ENCODE measurements around the gene SCN3B.

Gene SCN3B

DNA sequence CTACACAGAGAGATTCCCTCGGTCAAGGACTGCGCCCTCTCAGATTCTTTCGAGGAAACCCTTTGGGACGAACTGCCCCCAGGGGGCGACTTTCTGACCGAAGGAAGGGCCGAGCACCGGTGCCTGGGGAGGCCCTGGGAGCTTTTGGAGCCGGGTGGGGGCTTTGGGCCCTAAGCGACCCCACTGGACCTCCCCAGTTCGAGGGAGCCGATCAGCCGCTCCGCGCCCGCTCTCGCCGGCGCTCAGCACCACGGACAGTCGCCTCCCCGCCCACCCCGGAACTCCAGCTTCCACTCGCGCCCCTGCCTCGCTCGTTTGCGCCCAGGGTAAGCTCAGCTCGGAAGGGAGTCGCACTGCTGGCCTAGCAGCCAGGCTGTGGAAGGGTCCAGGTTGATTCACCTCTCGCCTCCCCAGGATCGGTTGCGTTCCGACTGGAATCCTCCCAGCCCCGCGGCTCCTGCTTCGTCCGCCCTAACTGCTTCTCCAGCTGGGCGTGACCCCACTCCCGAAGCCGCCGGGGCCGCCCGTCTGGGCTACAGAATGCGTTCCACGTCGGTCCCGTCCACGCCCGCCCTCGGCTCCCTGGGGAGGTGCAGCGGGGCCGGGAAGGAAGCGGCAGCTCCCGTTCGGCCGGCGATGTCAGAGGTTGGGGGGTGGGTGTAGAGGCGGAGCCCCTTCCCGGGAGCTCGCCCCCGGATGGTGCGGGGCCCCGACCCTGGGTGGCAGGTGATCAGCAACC, 428 bp downstream of the SCN3B start:
- DNase-seq, result peak; percentile 64

DNA sequence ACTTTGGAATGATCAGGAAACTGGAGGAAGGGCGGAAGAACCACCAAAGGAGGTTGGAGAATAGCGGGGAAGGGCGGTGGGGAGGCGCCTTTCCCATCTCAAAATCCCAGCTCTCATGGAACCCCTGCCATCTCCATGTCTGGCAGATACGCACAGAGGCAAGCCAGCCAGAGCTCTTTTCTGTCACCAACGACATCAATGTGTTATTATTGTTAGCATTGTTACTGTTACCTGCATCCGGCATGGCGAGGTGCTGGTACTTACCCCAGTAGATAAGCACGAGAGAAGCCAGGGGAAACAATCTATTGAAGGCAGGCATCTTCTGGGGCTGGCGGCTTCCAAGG, 969 bp downstream of the SCN3B start:
- no peak for DNase-seq

DNA sequence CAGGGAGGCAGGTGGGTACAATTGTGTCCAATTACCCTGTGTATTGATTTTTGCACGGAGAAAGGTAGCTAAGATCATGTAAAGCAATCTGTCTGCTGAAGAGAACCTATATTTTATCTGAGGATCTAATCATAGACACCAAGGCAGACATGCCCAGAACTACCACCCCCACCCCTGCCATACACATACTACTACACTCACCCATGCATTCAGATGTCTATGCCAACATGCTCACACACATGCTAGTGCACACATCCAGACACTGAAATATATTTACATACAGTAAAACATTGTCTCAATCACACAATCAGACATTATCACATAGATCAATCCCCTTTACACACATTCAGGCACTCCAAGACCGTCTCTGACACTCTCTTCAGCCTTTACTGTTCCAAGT, 1.8 kb downstream of the SCN3B start:
- DNase-seq, result no peak

DNA sequence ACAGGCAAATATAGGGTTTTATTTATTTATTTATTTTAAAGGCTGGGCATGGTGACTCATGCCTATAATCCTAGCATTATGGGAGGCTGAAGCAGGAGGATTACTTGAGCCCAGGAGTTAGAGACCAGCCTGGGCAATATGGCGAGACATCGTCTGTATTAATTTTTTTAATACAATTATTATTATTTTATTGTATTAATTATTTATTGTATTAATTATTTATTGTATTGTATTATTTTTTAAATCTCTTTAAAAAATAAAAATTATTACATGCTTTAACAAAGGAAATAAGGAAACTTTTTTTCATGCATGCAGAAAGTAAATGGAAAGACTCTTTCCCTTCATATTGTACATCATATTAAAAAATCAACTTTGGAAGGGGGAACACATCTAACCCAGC, 3.5 kb downstream of the SCN3B start:
- no peak for DNase-seq

DNA sequence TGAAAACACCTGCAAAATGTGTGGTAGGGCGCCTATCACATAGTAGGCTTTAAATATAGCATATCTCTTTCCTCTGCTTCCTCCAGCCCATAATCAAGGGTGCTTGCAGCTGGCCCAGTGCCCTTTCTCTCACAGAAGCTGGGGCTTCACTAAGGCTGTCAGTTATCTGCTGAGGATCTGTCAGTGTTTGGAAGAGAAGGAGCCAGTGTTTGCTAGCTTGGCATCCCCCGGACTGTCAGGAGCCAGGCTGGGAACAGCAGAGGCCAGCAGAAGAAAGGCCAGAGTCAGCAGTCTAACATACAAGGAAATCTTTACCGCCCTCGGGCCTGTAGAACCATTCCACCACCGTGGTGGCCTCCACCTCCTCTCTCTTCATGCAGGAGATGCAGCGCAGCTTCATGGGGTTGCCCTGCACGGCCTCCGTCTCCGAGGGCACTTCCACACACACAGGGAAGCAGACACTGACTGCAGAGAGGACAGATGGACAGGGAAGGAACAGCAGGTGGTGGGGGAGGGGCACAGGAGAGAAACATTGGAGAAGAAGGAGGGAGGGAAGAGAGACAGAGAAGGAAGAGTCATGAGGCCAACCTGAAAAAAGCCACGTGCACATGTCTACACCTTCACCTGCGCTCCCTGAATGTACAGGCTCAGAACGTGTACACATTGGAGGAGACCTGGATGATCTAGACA, 9.0 kb downstream of the SCN3B start:
- no peak for DNase-seq

DNA sequence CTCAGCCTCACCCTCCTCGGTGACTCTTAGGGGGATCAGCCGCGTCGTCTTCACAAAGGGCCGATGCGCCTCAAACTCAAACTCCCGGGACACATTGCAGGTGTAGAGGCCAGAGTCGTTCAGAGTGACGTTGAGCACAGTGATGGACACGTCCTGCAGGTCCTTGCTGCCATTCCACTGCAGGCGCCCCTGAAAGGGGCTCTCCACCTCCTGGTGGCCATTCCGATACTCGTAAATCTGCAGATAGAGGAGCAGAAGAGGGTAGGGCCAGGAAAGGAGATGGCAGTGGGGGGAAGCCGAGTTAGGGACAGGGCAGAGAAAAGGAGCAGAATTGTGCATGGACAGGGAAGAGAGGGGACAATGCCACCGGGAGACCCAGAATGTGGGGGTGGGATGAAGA, 12.0 kb downstream of the SCN3B start:
- DNase-seq, result no peak

DNA sequence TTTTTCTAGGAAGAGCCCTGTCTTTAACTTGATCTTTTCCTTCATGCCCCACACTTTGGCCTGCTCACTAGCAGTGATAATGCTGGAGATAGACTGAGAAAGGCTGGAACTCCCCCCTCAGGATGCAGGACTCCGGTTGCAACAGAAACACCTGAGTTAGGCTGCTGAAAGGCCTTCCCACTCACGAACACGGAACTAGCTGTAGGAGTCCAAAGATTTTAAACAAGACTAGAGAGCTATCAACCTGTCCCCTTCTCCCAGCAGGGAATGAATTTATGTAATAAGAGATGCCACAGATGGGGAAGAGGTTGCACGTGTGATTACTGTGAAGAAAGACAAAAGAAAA, 13.0 kb downstream of the SCN3B start:
- no peak for DNase-seq

DNA sequence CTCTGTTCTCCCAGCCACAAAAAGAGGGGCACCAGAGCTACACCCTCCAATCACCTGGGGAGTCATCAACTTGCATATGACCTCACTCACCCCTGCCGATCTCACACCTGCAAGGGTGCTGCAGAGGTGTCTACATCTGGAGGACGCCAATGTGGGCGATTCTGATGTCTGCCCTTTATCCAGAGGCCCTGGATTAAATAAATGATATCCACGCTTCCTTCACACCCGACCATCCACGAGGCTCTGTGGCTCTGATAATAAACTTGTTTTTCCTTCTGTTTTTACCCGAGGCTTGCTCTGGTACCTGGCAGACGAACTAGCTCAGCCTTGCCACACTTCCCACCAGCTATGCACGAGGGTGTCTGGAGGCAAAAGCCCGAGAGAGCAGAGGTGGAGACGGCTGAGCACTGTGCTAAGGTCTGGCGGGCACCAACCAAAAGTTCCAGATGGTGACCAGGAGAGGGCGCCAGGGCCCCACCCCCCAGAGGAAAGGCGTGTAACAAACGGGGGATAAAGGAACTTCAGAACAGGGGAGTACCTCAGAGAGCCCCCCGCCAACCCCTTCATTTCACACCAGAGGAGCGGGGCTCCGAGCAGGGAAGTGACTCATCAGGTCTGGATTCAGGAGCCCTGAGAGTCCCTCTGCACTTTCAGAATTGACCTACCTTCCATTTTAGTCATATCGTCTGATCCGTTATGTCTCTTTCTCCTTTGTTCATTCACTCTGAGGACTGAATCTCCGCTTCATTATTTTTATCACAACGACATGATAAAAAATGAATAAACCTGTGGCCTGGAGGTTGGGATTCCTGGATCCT, 13.5 kb downstream of the SCN3B start:
- peak; percentile 81 for DNase-seq

DNA sequence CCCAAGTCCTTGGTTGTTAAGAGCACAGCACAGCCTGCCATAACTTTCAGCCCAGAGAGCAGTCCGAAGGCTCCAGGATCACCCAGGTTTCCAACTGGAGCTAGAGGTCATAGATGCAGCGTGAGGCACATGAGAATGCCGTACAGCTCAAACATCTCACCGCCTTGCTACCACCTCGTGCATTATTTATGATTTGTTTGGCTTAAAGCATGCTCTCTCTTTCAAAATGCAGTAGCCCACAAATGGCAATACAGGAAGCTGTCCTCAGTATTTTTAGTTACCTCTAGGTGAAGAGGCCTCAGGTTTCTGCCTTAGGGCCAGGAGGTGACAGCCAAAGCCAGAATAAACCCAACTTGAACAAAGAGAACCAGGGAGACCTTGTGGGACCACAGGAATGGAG, 14.4 kb downstream of the SCN3B start:
- no peak for DNase-seq

DNA sequence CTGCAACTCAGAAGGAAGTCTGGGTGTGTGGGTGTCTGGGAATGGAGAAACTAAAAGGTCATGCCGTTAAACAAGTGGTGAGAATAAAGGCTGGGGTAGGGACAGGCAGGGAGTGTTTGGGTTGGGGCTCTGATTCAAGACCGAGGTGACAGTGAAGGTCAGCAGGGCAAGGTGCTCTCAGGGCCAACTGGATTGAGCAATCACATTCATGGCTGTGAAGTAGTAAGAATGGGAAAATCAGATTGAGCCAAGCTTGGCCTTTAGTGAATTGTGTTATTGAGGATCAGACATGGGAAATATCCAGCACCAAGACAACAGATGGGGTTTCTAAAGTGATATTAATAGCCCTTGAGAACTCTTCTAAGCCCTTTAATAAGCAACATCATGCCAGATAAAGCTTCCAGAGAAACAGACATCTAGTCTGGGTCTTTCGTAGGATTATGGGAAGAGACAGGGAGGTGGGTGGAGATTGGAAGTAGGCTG, 24.3 kb downstream of the SCN3B start:
- DNase-seq, result no peak

DNA sequence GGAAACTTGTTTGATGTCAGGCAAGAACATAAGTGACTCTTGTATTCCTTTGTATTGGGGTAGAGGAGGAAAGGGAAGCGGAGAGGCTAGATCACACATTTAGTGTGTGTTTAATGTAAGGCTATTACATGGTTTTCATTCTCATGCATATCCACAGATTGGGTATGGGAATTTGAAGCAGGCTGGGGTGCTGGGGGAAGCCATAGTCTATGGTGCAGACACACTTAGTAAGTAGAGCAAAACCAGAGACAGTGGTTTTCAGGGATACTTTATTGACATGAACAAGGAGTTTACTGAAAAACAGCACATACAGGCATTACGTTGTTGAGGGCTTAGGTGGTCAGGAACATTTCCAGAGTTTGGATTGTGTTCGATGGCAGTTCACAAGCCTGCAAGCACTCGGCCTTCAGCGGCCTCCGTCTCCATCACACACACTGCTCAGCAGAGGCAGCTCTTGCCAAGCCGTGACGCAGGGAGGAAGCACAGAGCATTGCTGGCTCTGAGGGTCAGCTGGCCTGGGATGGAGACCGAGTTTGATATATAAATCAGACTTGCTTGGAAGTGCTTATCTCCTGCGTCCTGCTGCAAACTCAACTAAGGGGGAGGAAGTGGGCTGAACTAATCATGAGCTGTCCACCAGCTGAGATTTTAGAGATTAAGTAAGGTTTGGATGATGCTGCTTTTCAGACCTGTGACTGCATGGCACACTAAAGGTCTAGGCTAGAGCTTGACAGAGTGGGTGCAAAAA, 25.3 kb downstream of the SCN3B start:
- no peak for DNase-seq

DNA sequence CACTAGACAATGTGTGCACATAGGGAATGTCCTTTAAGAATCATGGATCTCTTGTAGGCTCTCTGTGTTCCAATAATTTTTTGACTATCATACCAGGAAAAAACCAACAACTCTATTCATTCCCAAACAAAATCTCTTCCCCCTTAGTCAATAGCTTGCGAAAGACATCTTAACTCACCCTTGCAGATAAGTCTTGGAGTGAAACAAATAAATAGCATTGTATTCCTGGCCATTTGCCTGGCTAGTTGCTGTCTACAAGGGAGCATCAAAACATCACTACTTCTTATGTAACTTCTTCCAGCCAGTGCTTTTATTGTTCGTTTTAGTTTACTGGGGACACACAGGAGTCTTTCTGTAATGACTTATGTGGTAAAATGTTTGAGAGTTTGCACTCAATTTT, 29.4 kb downstream of the SCN3B start:
- DNase-seq, result no peak

DNA sequence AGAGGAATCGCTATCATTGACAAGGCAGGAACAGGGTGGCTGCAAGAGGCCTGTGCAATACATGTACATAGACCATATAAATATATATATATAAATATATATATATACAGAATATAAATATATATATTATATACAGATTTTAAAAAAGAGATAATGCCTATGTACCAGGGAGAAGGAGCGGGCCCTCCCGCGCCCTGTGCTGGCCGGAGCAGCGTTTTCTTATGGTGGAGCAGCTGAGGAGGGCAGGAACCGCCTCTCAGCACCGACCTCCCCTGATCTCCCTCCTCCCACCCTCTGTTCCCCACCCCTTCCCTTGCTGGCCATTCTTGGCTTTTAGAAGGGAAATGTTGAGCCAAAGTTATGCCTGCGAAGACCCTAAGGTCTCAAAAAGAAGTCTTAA, 31.8 kb downstream of the SCN3B start:
- no peak for DNase-seq

DNA sequence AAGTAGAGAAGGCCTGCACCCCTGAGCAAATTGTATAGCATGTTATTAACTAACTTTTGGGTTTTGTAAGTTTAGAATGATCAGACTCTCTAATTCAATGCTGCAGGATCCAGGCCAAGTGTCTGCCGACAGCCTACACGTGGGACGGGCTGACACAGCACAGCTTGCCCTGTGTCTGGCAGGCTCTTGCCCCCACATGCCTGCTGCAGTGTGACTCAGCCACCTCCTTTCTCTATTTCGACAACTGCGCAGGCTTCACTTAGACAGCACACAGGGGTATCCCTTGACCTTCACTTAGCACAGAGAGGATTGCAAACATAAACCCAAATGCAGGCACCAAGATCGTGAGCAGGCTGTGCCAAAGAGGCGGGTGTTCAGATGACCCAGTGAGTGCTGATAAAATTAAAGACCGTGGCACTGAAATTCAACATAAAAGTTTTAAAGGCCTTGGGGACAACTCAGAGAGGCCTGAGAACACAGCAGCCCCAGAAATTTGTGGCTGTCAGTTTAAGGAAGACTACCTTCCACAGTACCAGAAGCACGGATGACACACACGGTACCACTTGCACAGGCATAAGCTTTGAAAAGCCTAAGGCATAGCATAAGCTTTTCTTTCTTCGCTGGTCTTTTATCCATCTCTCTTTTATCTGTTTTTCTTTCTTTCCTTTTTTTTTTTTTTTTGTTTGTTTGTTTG, 37.8 kb downstream of the SCN3B start:
- DNase-seq, result no peak

DNA sequence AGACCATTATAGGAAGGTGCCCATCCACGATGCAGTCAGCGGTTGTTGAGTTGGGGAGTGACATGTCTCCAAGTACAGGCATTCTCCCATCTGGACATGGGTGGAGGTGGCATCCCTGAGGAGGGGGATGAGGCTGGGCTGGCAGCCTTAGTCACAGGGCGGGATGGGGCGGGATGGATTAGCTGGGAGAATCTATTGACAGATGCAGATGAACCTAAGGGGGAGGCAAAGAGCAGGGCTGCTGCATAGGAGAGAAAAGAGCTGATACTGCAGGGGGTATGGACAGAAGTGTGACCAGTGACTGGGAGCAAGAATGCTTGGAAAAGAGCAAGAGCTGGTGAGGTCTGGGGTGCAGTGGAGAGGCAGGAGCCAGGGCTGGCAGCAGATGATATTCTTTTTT, 42.7 kb downstream of the SCN3B start:
- DNase-seq, result no peak

DNA sequence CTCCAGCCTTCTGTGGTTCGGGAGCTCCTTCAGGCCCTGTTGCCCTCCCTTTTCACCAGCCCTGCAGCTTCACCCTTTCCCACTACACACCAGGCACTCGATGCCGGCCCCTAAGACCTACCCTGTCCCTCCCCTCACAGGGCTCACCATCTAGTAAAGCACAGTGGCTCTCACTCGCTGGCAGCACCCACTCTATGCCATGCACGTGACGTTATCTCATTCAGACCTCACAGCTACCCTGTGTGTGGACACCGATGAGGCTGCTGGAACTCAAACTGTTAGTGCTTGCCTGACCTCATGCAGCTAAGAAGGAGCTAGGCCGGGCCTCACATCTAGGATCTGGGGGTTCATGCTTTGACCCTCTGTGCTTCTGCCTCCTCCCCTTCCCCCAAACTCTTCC, 45.5 kb downstream of the SCN3B start:
- DNase-seq, result no peak

DNA sequence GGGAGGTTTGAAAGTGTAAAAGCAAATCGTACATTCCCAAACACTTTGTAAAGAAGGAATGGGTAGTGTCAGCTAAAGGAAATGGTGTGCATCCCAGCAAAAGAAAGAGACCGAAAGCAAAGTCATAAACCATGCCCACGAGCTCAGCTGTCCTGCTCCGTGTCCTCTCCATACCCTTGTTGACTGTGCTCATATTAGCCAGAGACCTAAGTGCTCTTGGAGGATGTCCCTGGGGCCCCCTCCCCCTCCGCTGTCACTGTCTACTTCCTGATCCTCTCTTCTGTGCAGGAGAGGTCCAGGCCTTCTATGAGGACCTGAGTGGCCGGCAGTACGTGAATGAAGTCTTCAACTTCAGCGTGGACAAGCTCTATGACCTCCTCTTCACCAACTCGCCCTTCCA, 46.1 kb downstream of the SCN3B start:
- no peak for DNase-seq

DNA sequence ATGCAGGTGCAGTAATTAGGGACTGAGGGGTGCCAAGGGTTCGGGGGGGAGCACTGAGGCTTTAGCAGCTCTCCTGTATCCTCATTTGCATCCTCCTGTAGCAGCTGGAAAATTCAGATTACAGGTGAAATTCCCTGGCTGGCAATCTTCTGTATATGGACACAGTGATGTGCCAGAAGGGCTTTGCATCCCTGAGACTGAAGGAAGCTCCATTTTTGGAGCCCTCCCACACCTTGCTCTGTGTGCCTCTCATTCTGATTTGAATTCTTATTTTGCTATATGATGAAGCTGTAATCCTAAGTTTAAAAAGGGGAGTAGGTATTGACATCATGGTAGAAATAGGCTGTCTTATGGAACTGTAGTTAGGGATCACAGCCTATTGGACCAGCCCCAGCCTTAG, 46.6 kb downstream of the SCN3B start:
- DNase-seq, result no peak

DNA sequence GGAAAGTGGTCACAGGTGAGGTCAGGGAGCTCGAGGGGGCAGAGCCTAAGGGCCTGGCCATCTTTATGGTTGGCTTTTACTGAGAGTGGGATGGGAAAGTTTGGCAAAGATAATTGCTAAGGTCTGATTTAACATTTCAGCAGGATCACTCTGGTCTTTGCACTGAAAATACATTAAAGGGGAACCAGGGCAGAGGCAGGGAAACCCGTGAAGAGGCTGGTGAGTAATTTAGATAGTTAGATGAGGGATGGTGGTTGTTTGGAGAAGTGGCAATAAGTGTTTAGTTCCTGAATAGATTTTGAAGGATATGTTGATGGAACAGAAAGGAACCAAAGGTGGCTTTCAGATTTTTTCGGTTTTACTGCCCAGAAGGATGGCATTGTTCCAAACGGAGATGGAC, 50.8 kb downstream of the SCN3B start:
- no peak for DNase-seq

DNA sequence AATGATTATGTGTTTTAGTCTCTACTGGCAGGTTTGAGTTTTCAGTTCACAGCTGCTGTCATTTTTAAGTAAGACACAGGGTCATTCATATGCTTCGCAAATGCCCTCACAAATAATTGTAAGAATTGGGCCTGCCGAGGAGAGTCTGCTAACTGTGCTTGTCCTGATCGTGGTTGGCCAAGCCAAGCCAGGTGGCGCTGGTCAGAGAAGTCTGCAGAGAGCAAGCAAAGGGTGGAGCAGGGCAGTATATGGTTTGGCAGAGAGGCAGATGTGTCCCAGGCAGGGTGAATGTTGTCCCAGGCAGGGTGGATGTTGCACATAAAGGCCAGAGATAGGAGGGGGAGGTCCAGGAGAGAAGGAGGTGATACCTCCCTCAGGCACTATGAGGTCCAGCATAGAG, 52.7 kb downstream of the SCN3B start:
- DNase-seq, result no peak

DNA sequence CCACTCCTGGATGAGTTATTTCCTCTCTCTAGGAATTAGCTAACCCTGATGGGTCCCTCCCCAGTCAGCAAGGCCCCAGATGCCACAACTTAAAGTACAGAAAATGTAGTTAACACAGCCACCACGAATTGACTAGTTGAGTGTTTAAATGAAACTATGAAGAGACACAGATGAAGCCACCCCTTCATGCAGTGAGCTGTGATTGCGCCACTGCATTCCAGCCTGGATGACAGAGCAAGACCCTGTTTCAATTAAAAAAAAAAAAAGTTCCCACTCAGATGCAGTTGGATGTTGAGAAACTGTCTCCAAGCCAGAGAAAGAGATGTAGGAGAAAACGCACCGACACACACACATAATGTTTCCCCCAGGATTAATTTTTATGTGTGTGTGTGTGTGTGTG, 53.3 kb downstream of the SCN3B start:
- no peak for DNase-seq

DNA sequence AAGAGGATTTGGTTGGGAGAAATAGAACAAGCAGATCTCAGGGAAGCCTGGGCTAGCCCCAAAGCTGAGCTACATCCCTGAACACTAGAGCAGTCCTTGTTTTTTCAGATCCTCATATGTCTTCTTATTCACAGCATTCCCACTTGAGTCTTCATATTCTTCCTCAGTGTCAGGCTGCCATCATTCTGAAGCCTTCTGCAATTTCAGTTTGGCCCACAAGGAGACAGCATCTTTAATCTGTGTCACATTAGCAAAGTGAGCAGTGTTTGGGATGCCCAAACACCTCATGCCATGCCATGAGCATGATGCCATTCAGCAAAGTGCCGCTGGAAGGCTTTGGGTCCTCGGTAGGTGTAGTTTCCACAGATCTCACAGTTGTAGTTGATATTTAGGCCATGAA, 56.6 kb downstream of the SCN3B start:
- no peak for DNase-seq

DNA sequence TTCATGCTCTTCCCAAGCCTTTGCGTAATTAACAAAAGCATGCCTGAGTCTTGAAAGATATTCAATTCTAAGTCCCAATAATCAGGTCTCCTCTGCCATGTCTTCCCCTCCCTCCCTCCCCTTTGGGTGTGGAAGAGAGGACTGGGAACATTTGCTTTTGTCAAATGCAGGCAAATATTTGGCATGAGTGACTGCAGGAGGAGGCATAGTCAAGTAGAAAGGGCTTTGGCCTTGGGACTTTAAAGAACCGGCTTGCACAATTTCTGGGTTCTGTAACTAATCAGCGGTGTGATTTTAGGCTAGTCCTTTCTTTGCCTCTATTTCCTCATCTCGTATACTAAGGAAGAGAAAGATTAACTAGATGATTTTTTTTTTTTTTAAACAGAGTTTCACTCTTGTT, 59.5 kb downstream of the SCN3B start:
- no peak for DNase-seq

All from activated CD8-positive, alpha-beta memory T cell treated with anti-CD3 and anti-CD28 coated beads for 24 hours (primary cell).